ENCODE measurements around the gene HS2ST1.
A peak's percentile ranks its signal among the peaks of the same experiment; 100 is the strongest.

Gene HS2ST1

GRCh38 chr1:87136607-87137341, 222.3 kb downstream of the HS2ST1 start:
- DNase-seq (ENCODE audit: low read depth, low spot score), result no peak

DNA sequence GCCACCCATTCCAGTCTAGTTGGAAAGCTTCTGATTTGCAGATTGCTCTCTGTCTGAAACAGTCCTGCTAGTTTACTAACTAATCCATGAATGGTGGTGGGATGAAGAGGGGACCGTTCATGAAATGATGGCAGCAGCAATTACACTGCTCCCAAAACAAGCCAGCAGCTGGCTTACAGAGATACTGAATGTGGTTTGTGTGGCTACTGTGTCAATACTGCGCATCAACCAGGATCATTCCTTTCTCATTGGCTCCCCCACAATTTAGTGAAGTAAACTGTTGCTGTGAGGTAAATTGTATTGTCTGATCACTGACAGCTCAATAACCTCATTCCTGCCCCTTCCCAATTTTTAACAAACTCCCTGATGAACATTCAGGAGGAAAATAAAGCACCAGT, 222.9 kb downstream of the HS2ST1 start:
- DNase-seq (ENCODE audit: low read depth, low spot score), result no peak

GRCh38 chr1:87140831-87141540, 226.6 kb downstream of the HS2ST1 start:
- no peak for DNase-seq (ENCODE audit: low read depth, low spot score)

- DNase-seq (ENCODE audit: low read depth, low spot score), result no peak
Observed at GRCh38 chr1:87141556-87141955, 227.1 kb downstream of the HS2ST1 start.

DNA sequence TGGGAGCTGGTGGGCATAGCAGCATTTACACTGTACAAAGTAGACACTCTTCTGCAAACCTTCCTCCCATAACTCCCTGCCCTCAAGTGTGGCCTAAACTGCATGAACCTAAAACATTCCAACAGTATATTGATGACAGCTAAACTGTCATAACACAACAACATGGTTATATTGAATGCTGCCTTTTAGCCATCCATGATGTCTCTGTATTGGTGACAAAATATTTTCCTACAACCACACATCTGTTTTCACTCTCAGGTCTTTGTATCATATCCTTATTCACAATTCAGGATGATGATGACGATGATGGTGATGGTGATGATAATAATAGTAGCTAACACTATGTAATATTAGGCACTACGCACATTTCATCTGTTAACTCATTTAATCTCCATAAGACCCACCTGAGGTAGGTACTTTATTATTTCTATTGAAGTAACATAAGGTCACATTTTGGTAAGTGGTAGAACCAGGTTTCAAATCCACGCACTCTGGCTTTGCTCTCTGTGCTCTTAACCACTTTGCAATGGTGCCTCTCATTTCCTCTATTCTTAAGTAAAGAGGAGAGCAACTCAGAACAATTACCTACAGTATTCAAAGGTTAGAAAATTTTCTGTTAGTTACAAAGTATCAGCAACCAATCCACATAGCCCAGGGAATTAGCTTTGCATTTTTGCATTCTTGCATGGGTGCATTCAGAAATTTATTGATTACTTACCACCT, 229.1 kb downstream of the HS2ST1 start:
- DNase-seq (ENCODE audit: low read depth, low spot score), result no peak

GRCh38 chr1:87144316-87144895, 230.0 kb downstream of the HS2ST1 start:
- no peak for DNase-seq (ENCODE audit: low read depth, low spot score)

GRCh38 chr1:87144981-87145380, 230.5 kb downstream of the HS2ST1 start:
- DNase-seq (ENCODE audit: low read depth, low spot score), result no peak

- no peak for DNase-seq (ENCODE audit: low read depth, low spot score)
Observed at GRCh38 chr1:87146538-87146937, 232.1 kb downstream of the HS2ST1 start.

- no peak for DNase-seq (ENCODE audit: low read depth, low spot score)
Observed at GRCh38 chr1:87146986-87147385, 232.6 kb downstream of the HS2ST1 start.

GRCh38 chr1:87147851-87148250, 233.4 kb downstream of the HS2ST1 start:
- no peak for DNase-seq (ENCODE audit: low read depth, low spot score)

DNA sequence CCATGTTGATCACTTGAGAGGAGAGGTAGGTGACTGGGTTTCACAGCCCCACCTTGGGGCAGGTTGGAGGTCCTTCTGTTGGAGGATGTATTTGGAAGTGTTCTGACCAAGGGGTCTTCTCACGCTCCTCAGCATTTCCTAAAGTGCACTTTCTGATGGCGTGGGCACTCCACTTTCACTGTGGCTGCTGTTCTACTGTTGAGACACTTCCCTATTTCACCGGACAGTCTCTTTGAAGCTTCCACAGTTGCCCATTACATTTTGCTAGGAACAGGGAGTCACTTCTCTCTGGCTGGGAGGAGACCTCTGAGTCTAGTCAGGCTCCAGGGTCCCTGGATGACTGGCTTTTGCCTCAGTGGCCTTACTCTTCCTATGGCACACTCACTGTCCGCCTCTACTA, 234.2 kb downstream of the HS2ST1 start:
- DNase-seq (ENCODE audit: low read depth, low spot score), result no peak

DNA sequence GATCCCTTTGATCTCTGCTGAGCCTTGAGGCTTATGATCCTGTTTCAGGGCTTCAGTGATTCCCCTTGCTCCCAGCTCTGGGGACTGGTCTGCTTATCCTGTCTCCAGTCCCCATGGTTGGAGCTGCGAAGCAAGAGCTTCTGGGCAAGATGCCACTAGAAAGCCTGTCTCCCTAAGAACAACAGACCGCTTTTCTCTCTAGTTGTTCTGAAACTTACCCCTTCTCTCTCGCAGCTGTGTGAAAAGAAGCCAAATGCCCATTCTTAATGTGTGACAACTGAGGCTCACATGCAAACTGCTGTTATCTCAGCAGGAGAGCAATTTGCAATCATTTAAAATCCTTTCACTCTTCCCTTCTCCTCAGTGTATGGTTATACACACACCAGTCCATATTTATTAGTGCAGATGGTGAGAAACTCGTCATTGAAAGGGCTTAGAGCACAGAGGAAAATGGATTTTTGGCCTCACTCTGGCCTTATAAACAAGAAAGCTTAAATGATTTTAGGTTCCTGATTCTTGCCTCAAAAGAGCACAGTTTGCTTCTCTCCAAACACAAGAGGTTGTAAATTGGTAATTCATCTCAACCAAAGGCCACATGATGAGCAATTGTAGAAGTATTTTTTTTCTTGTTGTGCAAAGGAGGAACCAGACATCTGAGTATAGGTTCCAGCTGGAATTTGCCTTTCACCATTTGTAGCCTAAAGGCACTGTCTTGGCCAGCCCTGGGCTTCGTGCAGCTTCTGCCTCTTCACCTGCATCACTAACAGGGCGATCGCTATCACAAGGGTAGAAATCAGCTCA, 235.0 kb downstream of the HS2ST1 start:
- DNase-seq (ENCODE audit: low read depth, low spot score), result no peak

DNA sequence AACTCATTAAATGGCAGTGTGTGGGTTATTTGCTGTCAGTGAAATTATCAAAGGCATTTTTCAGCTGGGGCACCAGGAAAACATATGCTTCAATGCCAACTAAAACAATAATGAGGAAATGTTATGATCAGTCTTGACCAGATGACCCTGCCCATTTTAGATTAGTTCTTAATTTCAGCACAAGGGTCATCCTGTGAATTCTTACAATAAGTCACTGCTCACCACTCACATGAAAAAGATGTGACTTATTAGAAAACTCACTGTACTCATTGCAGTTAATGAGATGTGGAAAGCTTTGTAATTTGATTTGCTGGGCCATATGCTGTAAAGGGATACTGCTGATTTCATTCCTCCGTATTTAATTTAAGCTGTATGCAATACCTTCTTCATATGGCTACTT, 235.7 kb downstream of the HS2ST1 start:
- no peak for DNase-seq (ENCODE audit: low read depth, low spot score)

- DNase-seq (ENCODE audit: low read depth, low spot score), result peak; percentile 35
Observed at GRCh38 chr1:87151500-87152421, 237.3 kb downstream of the HS2ST1 start.

DNA sequence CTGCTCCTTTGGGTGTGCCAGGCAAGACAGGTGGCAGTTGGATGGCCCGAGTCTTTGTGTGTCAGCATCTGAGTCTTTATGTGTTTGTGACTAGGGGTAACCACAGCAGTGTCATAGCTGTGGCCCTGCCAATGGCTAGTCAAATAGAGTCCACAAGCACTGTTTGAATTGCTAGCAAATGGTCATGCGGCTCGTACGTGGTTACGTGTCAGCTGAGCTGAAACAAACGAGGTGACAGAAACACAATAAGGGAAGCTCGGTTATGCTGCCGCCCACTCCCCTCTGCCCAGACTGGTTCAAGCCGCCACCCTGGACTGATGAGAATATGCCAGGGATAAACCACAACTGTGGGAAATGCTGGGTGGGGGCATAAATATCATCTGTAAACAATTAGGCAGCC, 239.9 kb downstream of the HS2ST1 start:
- no peak for DNase-seq (ENCODE audit: low read depth, low spot score)

DNA sequence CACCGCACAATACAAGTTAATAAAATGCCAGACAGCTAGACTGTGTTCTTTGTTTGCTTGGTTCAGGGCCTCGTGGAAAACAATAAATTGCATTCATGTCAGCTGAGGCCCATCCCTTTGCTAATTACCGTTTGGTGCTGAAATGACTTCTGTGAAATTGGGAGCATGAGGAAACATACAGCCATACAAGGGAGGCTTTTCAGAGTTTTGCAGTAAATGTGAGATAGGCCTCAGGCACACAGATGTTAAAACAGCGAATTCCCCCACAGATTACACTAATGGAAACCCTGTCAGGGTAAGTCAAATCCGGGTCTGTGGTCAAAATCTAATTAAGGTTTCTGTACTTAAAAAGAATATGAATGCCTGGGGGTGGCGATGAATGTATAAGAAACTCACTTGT, 240.7 kb downstream of the HS2ST1 start:
- DNase-seq (ENCODE audit: low read depth, low spot score), result no peak

DNA sequence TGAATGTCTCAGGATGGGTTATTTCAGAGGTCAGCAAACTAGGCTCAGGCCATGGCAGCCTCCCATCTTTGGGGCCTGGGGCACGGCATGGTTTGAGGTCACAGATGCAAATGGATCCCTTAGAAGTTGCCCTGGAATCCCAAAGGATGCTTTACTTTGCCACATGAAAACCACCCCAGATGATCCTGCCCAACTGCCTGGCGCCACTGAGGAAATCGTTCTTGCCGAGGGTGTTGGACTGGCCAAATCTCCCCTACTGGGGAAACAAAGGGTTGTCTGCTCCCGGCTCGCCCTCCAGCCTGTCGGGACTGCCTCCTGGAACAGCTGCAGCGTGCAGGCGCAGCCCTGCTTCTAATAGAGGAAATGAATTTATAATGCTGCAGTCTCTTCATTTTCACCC, 241.2 kb downstream of the HS2ST1 start:
- DNase-seq (ENCODE audit: low read depth, low spot score), result no peak

GRCh38 chr1:87156124-87156523, 241.7 kb downstream of the HS2ST1 start:
- no peak for DNase-seq (ENCODE audit: low read depth, low spot score)

- DNase-seq (ENCODE audit: low read depth, low spot score), result no peak
Observed at GRCh38 chr1:87159378-87159915, 245.0 kb downstream of the HS2ST1 start.
